Thyroid gland (tissue), 4 donors: Measurements from ENCODE around the gene ZCCHC4.

Experiments
- POLR2A ChIP-seq, 2 donors: fragments of 450-650 bp; IDR thresholded peaks; one replicate each; pipeline ENCODE4 v1.6.1; 2017; ENCODE audit warnings: antibody characterized with exemption in 2 of 2, mild to moderate bottlenecking in 2 of 2, moderate library complexity in 1 of 2
- TF ChIP-seq, protein P1 (sequence below), 6 experiments: fragments of 200-600 bp in 3 of 6; fragments of 450-650 bp in 3 of 6; sonication (generic) in 3 of 6; IDR thresholded peaks; one replicate each; pipeline ENCODE4 v1.5.1; 2016 to 2019; ENCODE audit warnings: antibody characterized with exemption in 6 of 6, mild to moderate bottlenecking in 2 of 6, inconsistent platforms in 1 of 6, moderate library complexity in 1 of 6

GRCh38 chr4:25308761-25309160 lies 3.8 kb upstream of the ZCCHC4 start:
- TF ChIP-seq, protein P1, sequence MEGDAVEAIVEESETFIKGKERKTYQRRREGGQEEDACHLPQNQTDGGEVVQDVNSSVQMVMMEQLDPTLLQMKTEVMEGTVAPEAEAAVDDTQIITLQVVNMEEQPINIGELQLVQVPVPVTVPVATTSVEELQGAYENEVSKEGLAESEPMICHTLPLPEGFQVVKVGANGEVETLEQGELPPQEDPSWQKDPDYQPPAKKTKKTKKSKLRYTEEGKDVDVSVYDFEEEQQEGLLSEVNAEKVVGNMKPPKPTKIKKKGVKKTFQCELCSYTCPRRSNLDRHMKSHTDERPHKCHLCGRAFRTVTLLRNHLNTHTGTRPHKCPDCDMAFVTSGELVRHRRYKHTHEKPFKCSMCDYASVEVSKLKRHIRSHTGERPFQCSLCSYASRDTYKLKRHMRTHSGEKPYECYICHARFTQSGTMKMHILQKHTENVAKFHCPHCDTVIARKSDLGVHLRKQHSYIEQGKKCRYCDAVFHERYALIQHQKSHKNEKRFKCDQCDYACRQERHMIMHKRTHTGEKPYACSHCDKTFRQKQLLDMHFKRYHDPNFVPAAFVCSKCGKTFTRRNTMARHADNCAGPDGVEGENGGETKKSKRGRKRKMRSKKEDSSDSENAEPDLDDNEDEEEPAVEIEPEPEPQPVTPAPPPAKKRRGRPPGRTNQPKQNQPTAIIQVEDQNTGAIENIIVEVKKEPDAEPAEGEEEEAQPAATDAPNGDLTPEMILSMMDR (IDR thresholded peaks at IDR 0.05), result no peak
- no peak for TF ChIP-seq POLR2A (IDR thresholded peaks at IDR 0.05)
